IPS DF 6.9 (cell line): Measurements from ENCODE around the gene SSBP2.

Source experiments
- DNase-seq: peaks from one replicate; pipeline ENCODE4 v3.0.0-alpha.2; 2013; ENCODE audit warnings: low read depth, low spot score
- H3K27ac ChIP-seq: one replicate; pipeline ENCODE4 v1.5.1; 2013; ENCODE audit warnings: low read length, control low read depth
- H3K27me3 ChIP-seq: 2 replicates; pipeline ENCODE4 v1.6.1; 2013; ENCODE audit warnings: mild to moderate bottlenecking, low read length; ENCODE audit not compliant: control insufficient read depth, insufficient read depth
- H3K36me3 ChIP-seq: 2 replicates; pipeline ENCODE4 v1.6.1; 2013; ENCODE audit warnings: low read length; ENCODE audit not compliant: control insufficient read depth, insufficient read depth
- H3K4me1 ChIP-seq: 2 replicates; pipeline ENCODE4 v1.6.1; 2013; ENCODE audit warnings: low read length; ENCODE audit not compliant: control insufficient read depth, insufficient read depth
- H3K4me3 ChIP-seq: 2 replicates; pipeline ENCODE4 v1.5.1; 2013; ENCODE audit warnings: mild to moderate bottlenecking, low read length
- H3K9me3 ChIP-seq: 2 replicates; pipeline ENCODE4 v1.6.1; 2013; ENCODE audit warnings: low read length, inconsistent platforms; ENCODE audit not compliant: control insufficient read depth, insufficient read depth
- WGBS: extraction: QIAGEN DNeasy Blood & Tissue Kit; methylation state at CpG from one replicate; pipeline ENCODE4 v1.1.7; 2013; ENCODE audit warnings: mixed read lengths, missing lambda C conversion rate; ENCODE audit not compliant: insufficient read length, insufficient coverage; 5-methylcytosine and 5-hydroxymethylcytosine counted together

Gene SSBP2

GRCh38 chr5:81575924-81576323 is 175.0 kb downstream of the SSBP2 start:
- WGBS, result no CpG with 5 or more reads among the region's 1 CpG
- no peaks in the 10 kb centered on the region for H3K27me3 ChIP-seq

GRCh38 chr5:81572201-81572600 is 178.7 kb downstream of the SSBP2 start:
- no peak overlapping the region for H3K4me3 ChIP-seq
- H3K27ac ChIP-seq, result no peak overlapping the region
- no peaks in the 10 kb centered on the region for H3K27me3 ChIP-seq
- DNase-seq, result no peak
- no peaks in the 10 kb centered on the region for H3K9me3 ChIP-seq
- H3K36me3 ChIP-seq, result no peaks in the 10 kb centered on the region
- H3K4me1 ChIP-seq, result no peaks in the 10 kb centered on the region; the same call in 1 of the 2 replicates

More at GRCh38 chr5:81575924-81576323, 175.0 kb downstream of the SSBP2 start:
- H3K4me1 ChIP-seq, result no peaks in the 10 kb centered on the region
- no peak overlapping the region for H3K27ac ChIP-seq
- H3K36me3 ChIP-seq, result no peaks in the 10 kb centered on the region
- DNase-seq, result no peak
- no peaks in the 10 kb centered on the region for H3K9me3 ChIP-seq
- no peak overlapping the region for H3K4me3 ChIP-seq

- Histone ChIP-seq H3K27me3 (no peaks in the 10 kb centered on the region), H3K9me3 (no peaks in the 10 kb centered on the region), H3K4me1 (no peaks in the 10 kb centered on the region), H3K4me3 (no peak overlapping the region), H3K36me3 (no peaks in the 10 kb centered on the region), H3K27ac (no peak overlapping the region)
- DNase-seq, result no peak
- no CpG with 5 or more reads among the region's 1 CpG for WGBS
Measured at GRCh38 chr5:81558188-81558587, 192.7 kb downstream of the SSBP2 start.

GRCh38 chr5:81556809-81557208 is 194.1 kb downstream of the SSBP2 start:
- no peaks in the 10 kb centered on the region for H3K36me3 ChIP-seq
- H3K9me3 ChIP-seq, result no peaks in the 10 kb centered on the region
- no peak for DNase-seq
- no peaks in the 10 kb centered on the region for H3K27me3 ChIP-seq
- H3K4me3 ChIP-seq, result no peak overlapping the region
- H3K4me1 ChIP-seq, result no peaks in the 10 kb centered on the region
- no peak overlapping the region for H3K27ac ChIP-seq

GRCh38 chr5:81555865-81556264 is 195.0 kb downstream of the SSBP2 start:
- no peak overlapping the region for H3K27ac ChIP-seq
- H3K4me3 ChIP-seq, result no peak overlapping the region
- H3K27me3 ChIP-seq, result no peaks in the 10 kb centered on the region
- no peaks in the 10 kb centered on the region for H3K4me1 ChIP-seq
- no peaks in the 10 kb centered on the region for H3K9me3 ChIP-seq
- no peaks in the 10 kb centered on the region for H3K36me3 ChIP-seq
- no peak for DNase-seq
- WGBS, result no CpG with 5 or more reads among the region's 2 CpGs

- no CpG with 5 or more reads among the region's 1 CpG for WGBS
- DNase-seq, result no peak
Measured at GRCh38 chr5:81554647-81555046, 196.2 kb downstream of the SSBP2 start.

GRCh38 chr5:81553567-81554212 is 197.2 kb downstream of the SSBP2 start:
- no peak overlapping the region for H3K4me3 ChIP-seq
- no peaks in the 10 kb centered on the region for H3K4me1 ChIP-seq
- no peak for DNase-seq
- H3K27ac ChIP-seq, result no peak overlapping the region
- no CpG with 5 or more reads among the region's 1 CpG for WGBS
- H3K36me3 ChIP-seq, result no peaks in the 10 kb centered on the region
- H3K27me3 ChIP-seq, result no peaks in the 10 kb centered on the region
- no peaks in the 10 kb centered on the region for H3K9me3 ChIP-seq

More at GRCh38 chr5:81554647-81555046, 196.2 kb downstream of the SSBP2 start:
- no peaks in the 10 kb centered on the region for H3K27me3 ChIP-seq
- H3K36me3 ChIP-seq, result no peaks in the 10 kb centered on the region
- H3K4me3 ChIP-seq, result no peak overlapping the region
- no peak overlapping the region for H3K27ac ChIP-seq
- no peaks in the 10 kb centered on the region for H3K9me3 ChIP-seq
- no peaks in the 10 kb centered on the region for H3K4me1 ChIP-seq

- H3K9me3 ChIP-seq, result no peaks in the 10 kb centered on the region
- no peak overlapping the region for H3K4me3 ChIP-seq
- WGBS, result no CpG with 5 or more reads among the region's 2 CpGs
- no peaks in the 10 kb centered on the region for H3K27me3 ChIP-seq
- no peaks in the 10 kb centered on the region for H3K36me3 ChIP-seq
- H3K27ac ChIP-seq, result no peak overlapping the region
- DNase-seq, result no peak
- no peaks in the 10 kb centered on the region for H3K4me1 ChIP-seq
Measured at GRCh38 chr5:81552852-81553566, 197.9 kb downstream of the SSBP2 start.

- Histone ChIP-seq H3K36me3 (no peaks in the 10 kb centered on the region), H3K9me3 (no peaks in the 10 kb centered on the region), H3K27ac (no peak overlapping the region), H3K4me3 (no peak overlapping the region), H3K4me1 (no peaks in the 10 kb centered on the region), H3K27me3 (no peaks in the 10 kb centered on the region)
- WGBS, result 100% methylated on average over 4 of the region's 7 CpGs
- DNase-seq, result no peak
Measured at GRCh38 chr5:81549123-81549522, 201.8 kb downstream of the SSBP2 start.

- H3K4me1 ChIP-seq, result no peaks in the 10 kb centered on the region
- no peak overlapping the region for H3K4me3 ChIP-seq
- H3K27me3 ChIP-seq, result no peaks in the 10 kb centered on the region
- no peaks in the 10 kb centered on the region for H3K36me3 ChIP-seq
- no peak overlapping the region for H3K27ac ChIP-seq
- no peak for DNase-seq
- no CpG with 5 or more reads among the region's 3 CpGs for WGBS
- no peaks in the 10 kb centered on the region for H3K9me3 ChIP-seq
Measured at GRCh38 chr5:81547001-81547400, 203.9 kb downstream of the SSBP2 start.

GRCh38 chr5:81545911-81546310 is 205.0 kb downstream of the SSBP2 start:
- Histone ChIP-seq H3K36me3 (no peaks in the 10 kb centered on the region), H3K4me1 (no peaks in the 10 kb centered on the region), H3K4me3 (no peak overlapping the region), H3K27ac (no peak overlapping the region), H3K27me3 (no peaks in the 10 kb centered on the region), H3K9me3 (no peaks in the 10 kb centered on the region)
- DNase-seq, result no peak
